RKO (cell line): ENCODE results near the gene VPS26C.
A peak's percentile ranks its signal among the peaks of the same experiment; 100 is the strongest.
"Not testable (repeated sequence)": the region's sequence is repeated elsewhere in the genome, so short reads cannot be mapped to it uniquely, and the experiment has no call there.

Experiments used
- DNase-seq: peaks from one replicate; pipeline ENCODE4 v3.0.0-alpha.2; 2016; ENCODE audit warnings: low spot score

VPS26C gene

GRCh38 chr21:37267269-37268185 lies at the start of gene VPS26C:
Gene VPS26C, minus strand, starts transcription at chr21:37267334. Its CDS starts 40 bp downstream, at chr21:37267294.
- DNase-seq, result peak; percentile 98

- DNase-seq, result not testable (repeated sequence)
These were observed 48.9 kb upstream of the VPS26C start for GRCh38 chr21:37316072-37316471.

GRCh38 chr21:37300114-37300751 lies 33.1 kb upstream of the VPS26C start:
- no peak for DNase-seq

DNA sequence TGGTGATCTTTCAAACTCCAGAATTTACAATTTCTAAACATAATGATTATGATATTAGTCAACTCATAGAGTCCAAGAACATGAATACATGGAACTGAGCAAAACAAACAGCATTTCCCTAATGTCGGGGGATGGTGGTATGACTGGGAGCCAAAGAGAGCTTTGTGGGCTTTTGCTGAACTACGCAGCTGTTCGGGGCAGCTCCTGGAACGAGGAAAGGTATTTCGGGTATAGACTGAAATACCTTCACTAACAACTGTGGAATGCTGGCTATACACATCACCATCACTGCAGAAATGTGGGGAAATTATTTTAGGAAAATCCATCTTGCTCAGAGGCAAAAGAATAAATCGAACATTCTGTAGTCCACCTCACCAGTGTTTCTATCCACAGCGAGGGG lies 30.2 kb upstream of the VPS26C start:
- DNase-seq, result no peak

- no peak for DNase-seq
These were observed 27.5 kb upstream of the VPS26C start for GRCh38 chr21:37294679-37295078.

- DNase-seq, result no peak
These were observed 25.8 kb upstream of the VPS26C start for GRCh38 chr21:37292941-37293340.

GRCh38 chr21:37292041-37292440 lies 24.9 kb upstream of the VPS26C start:
- DNase-seq, result no peak

DNA sequence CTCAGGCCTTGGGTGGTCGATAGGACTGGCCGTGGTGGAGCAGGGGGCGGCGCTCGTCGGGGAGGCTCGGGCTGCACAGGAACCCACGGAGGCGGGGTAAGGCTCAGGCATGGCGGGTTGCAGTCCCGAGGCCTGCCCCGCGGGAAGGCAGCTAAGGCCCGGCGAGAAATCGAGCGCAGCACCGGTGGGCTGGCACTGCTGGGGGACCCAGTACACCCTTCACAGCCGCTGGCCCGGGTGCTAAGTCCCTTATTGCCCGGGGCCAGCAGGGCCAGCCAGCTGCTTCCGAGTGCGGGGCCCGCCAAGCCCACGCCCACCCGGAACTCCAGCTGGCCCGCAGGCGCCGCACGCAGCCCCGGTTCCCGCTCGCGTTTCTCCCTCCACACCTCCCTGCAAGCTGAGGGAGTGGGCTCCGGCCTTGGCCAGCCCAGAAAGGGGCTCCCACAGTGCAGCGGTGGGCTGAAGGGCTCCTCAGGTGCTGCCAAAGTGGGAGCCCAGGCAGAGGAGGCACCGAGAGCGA lies 16.1 kb upstream of the VPS26C start:
- not testable (repeated sequence) for DNase-seq

DNA sequence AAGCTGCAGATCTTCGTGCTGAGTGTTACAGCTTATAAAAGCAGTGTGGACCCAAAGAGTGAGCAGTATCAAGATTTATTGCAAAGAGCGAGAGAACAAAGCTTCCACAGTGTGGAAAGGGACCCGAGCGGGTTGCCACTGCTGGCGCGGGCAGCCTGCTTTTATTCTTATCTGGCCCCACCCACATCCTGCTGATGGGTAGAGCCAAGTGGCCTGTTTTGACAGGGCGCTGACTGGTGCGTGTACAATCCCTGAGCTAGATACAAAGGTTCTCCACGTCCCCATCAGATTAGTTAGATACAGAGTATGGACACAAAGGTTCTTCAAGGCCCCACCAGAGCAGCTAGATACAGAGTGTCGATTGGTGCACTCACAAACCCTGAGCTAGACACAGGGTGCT lies 15.5 kb upstream of the VPS26C start:
- not testable (repeated sequence) for DNase-seq

DNA sequence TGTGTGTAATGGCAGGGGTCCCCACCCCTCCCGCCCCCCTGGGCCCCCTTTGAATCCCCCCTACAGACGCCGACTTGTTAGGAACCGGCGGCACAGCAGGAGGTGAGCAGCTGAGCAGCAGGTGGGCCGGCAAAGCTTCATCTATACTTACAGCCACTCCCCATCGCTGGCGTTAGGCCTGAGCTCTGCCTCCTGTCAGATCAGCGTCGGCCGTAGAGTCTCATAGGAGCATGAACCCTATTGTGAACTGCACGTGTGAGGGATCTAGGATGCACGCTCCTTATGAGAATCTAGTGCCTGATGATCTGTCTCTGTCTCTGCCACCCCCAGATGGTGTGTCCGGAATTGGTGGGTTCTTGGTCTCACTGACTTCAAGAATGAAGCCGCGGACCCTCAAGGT lies 14.9 kb upstream of the VPS26C start:
- DNase-seq, result no peak

DNA sequence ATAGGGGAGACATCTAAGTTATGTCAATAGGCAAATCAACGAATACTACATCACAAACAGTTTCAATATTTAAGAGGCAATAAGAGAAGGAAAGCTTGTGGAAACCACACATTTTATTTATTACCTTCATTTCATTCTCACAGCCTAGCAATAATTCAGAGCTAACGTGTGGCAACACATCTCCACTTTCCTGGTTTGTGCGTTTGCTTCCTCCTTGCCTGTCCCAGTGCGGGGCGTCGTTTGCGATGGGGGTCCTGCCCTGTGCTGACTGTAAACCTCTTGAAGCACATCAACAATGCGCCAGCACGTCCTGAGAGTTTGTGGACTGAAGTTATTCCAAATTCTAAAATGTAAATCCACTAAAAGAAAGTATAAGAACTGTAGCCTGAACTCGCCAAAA lies 14.4 kb upstream of the VPS26C start:
- no peak for DNase-seq

DNA sequence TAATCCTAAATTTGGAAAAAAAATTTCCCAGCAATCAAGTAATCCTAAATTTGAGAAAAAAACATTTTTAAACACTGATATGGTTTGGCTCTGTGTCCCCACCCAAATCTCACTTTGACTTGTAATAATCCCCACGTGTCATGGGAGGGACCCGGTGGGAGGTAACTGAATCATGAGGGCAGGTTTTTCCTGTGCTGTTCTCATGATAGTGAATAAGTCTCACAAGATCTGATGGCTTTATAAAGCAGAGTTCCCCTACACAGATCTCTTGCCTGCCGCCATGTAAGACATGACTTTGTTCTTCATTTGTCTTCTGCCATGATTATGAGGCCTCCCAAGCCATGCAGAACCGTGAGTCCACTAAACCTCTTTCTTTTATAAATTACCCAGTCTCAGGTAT lies 12.1 kb upstream of the VPS26C start:
- not testable (repeated sequence) for DNase-seq

GRCh38 chr21:37278199-37278598 lies 11.1 kb upstream of the VPS26C start:
- no peak for DNase-seq

DNA sequence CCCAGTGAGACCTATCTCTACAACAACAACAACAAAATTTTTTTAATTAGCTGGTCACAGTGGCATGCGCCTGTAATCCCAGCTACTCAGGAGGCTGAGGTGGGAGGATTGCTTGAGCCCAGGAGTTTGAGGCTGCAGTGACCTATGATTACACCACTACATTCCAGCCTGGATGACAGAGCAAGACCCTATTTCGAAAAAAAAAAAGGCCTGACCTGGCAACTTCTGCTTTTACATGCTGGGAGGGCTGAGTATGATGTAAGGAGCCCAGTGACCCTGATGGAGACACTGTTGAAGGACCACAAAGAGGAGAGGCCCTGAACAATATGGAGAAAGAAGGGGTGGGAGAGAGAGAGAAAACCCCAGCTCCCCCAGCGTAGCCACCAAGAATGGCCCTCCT lies 9.2 kb upstream of the VPS26C start:
- no peak for DNase-seq

DNA sequence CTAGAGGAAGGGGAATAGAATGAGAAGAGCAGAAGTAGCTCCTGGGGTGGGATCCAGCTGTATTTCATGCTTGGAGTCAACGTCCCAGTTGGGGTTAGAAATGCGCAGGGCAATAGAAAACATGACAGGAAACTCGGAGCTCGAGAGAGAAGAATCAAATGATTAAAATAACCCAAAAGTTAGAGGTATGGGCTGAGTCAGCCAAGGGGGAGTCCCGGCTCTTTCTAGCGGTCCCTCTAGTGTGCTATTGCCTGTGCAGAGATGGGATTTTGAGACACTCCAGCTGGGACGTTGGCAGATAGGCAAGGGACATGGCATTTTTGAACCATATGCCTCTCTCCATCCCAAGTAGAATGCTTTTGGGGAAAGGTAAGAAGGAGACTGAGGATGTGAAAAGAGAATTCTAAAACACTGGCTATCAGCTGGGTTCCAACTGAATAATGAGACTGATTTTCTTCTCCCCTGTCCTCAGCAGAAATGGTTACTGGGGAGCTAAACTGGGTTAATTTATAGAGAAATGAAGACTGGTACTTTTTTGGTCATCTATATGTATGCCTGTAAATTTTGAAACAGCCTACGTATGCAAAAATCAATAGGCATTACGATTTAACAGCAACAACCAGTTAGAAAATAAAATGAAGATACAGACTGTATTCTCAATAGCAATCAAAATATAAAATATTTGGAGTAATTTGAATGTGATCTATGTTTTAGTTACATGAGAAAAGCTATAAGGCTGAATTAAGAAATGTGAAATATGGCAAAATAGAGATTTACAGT lies 7.0 kb upstream of the VPS26C start:
- DNase-seq, result no peak

GRCh38 chr21:37273440-37273839 lies 6.3 kb upstream of the VPS26C start:
- no peak for DNase-seq

DNA sequence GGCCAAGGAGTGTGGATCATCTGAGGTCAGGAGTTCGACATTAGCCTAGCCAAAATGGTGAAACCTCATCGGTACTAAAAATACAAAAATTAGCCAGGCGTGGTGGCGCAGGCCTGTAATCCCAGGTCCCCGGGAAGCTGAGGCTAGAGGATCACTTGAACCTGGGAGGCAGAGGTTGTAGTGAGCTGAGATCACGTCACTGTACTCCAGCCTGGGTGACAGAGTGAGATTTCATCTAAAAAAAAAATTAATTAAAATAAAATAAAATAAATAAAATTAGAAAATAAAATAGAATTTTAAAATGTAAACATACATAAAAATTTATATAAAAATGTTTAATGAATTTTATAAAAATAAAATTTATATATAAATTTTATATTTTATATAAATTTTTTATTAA lies 5.8 kb upstream of the VPS26C start:
- DNase-seq, result no peak

DNA sequence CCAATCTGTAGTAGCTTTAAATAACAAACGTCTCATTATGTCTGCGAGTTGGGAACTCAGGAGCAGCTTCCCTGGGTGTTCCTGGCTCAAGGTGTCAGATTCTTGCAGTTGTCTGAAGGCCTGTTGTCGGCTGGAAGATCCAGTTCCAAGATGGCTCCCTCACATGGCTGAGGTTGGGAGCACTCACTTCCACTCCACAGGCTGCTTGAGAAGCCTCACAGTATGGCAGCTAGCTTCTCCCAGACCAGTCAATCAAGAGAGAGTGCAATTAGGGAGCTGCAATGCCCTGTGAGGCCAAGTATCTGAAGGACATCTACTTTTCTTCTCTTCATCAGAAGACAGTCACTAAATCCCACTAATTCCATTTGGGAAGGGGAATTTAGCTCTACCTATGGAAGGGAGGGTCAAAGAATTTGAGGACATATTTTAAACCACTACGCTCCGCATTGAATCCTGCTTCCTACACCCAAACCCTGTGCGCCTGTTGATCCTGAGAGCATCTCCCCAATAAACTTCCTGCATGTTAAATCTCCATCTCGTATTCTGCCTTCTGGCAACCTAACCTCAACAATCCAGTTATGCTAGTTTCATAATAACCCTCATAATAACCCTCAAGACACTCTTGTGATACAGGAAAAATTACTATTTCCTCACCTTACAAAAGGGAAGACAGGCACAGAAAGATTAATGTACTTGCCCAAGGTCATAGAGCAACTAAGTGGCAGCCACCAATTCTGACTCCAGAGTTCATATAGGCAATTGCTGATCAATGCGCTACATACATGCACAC lies 3.6 kb upstream of the VPS26C start:
- DNase-seq, result no peak

DNA sequence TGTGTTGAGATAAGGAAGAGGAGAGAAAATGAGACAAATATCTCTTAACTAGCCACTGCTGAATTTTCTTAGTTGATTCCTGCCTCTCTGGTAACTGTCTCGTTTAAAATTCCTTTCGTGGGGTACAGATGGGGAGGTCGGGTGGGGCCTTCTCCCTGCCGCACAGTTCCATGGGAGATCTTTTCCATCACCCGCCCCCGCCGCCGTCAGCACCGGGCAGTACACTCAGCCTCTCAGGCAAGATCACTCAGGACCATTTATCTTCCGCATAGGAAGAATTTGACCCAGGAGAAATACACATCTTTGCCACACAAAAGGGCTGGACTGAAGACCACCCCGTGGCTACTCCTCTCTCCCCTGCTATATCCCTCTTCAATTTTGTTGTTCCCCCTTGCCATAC lies 2.3 kb upstream of the VPS26C start:
- DNase-seq, result no peak

DNA sequence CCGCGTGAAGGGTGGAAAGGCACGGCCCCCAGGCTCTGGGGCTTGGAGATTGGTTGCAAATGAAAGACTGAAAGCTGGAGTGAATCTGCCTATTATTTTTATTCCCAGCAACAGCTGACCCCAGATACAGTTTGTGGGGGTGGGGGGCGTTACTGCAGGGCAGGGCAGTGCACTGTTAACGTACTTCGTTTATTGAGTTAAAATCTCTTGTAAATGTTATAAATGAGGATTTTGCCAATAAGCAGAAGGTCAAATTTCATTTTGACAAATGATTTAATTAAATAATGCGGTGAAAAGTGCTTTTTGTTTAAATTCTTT lies 1.0 kb upstream of the VPS26C start:
- no peak for DNase-seq

GRCh38 chr21:37266515-37267221 lies 466 bp downstream of the VPS26C start:
- DNase-seq, result peak; percentile 40
